ENCODE data around the gene UNC13A. TPM values are rescaled to one million over a fixed set of nuclear protein-coding genes. Genes with fewer than 3 reads are reported as not detected.

The UNC13A gene
- total and polyA plus RNA-seq, 2 of the 8 experiments (the other 6 are each of a cell fraction or from before 2014, with no cell fraction given): 13.1 to 47.6 TPM

- TF ChIP-seq CHD7 (IDR thresholded peaks at IDR 0.05; ENCODE audit: insufficient replicate concordance, low read length) (no peak), RBBP5 (IDR thresholded peaks at IDR 0.05; ENCODE audit: borderline replicate concordance, low read depth, low read length) (no peak), SIX5 (IDR thresholded peaks at IDR 0.05; ENCODE audit: low read depth, low read length) (no peak), MAFK (IDR thresholded peaks at IDR 0.05; ENCODE audit: low read depth, low read length) (no peak), CEBPB (IDR thresholded peaks at IDR 0.05; ENCODE audit: low read depth, low read length) (no peak), ATF2 (IDR thresholded peaks at IDR 0.05; ENCODE audit: low read length) (no peak), EGR1 (IDR thresholded peaks at IDR 0.05; ENCODE audit: borderline replicate concordance, low read depth, low read length) (no peak), SP4 (IDR thresholded peaks at IDR 0.05; ENCODE audit: low read length) (no peak), KDM5A (IDR thresholded peaks at IDR 0.05; ENCODE audit: low read length) (no peak)
Observed at GRCh38 chr19:17695198-17695597, 7.0 kb upstream of the UNC13A start (continued).
